AML-193 (cell line): ENCODE measurements around the gene ATF6.
"Not testable (repeated sequence)": the region's sequence is repeated elsewhere in the genome, so short reads cannot be mapped to it uniquely, and the experiment has no call there.

Experiments used
- DNase-seq, 2 experiments: peaks; one replicate each; lab custom pipeline; 2025; lab: John Stamatoyannopoulos, UW

Gene ATF6

GRCh38 chr1:161779393-161779792 is 13.3 kb downstream of the ATF6 start:
- DNase-seq: no peak

GRCh38 chr1:161781995-161782394 is 15.9 kb downstream of the ATF6 start:
- no peak for DNase-seq

GRCh38 chr1:161782886-161783285 is 16.8 kb downstream of the ATF6 start:
- DNase-seq: no peak

- no peak for DNase-seq
Observed at GRCh38 chr1:161784968-161785367, 18.8 kb downstream of the ATF6 start.

- no peak for DNase-seq
Observed at GRCh38 chr1:161787355-161787754, 21.2 kb downstream of the ATF6 start.

- no peak for DNase-seq
Observed at GRCh38 chr1:161790587-161791317, 24.6 kb downstream of the ATF6 start.

GRCh38 chr1:161791904-161792655 is 26.0 kb downstream of the ATF6 start:
- no peak for DNase-seq

- peak; percentile 56 to 74 for DNase-seq
Observed at GRCh38 chr1:161792740-161793139, 26.6 kb downstream of the ATF6 start.

GRCh38 chr1:161799792-161800191 is 33.7 kb downstream of the ATF6 start:
- DNase-seq: no peak

GRCh38 chr1:161801955-161802354 is 35.8 kb downstream of the ATF6 start:
- no peak for DNase-seq

GRCh38 chr1:161803181-161803580 is 37.1 kb downstream of the ATF6 start:
- DNase-seq: no peak

- no peak for DNase-seq
Observed at GRCh38 chr1:161805399-161806197, 39.5 kb downstream of the ATF6 start.

- not testable (repeated sequence) for DNase-seq
Observed at GRCh38 chr1:161809202-161809601, 43.1 kb downstream of the ATF6 start.

GRCh38 chr1:161809656-161810055 is 43.5 kb downstream of the ATF6 start:
- DNase-seq: not testable (repeated sequence)

- no peak for DNase-seq
Observed at GRCh38 chr1:161810780-161811179, 44.7 kb downstream of the ATF6 start.

- peak; percentile 20 to 39 for DNase-seq
Observed at GRCh38 chr1:161816201-161816600, 50.1 kb downstream of the ATF6 start.

- DNase-seq: no peak
Observed at GRCh38 chr1:161817176-161817730, 51.1 kb downstream of the ATF6 start.

- DNase-seq: no peak
Observed at GRCh38 chr1:161820914-161821313, 54.8 kb downstream of the ATF6 start.

GRCh38 chr1:161824618-161825017 is 58.5 kb downstream of the ATF6 start:
- no peak for DNase-seq

- no peak for DNase-seq
Observed at GRCh38 chr1:161825831-161826230, 59.7 kb downstream of the ATF6 start.

- no peak for DNase-seq
Observed at GRCh38 chr1:161826478-161826877, 60.4 kb downstream of the ATF6 start.

GRCh38 chr1:161827786-161828185 is 61.7 kb downstream of the ATF6 start:
- DNase-seq: no peak
